ENCODE measurements around the gene STH. TPM values are rescaled to one million over a fixed set of nuclear protein-coding genes. Genes with fewer than 3 reads are reported as not detected.

STH gene
- total and polyA plus RNA-seq, 9 of the 15 experiments (the other 6 are each of a cell fraction or from before 2014, with no cell fraction given), result not detected

DNA sequence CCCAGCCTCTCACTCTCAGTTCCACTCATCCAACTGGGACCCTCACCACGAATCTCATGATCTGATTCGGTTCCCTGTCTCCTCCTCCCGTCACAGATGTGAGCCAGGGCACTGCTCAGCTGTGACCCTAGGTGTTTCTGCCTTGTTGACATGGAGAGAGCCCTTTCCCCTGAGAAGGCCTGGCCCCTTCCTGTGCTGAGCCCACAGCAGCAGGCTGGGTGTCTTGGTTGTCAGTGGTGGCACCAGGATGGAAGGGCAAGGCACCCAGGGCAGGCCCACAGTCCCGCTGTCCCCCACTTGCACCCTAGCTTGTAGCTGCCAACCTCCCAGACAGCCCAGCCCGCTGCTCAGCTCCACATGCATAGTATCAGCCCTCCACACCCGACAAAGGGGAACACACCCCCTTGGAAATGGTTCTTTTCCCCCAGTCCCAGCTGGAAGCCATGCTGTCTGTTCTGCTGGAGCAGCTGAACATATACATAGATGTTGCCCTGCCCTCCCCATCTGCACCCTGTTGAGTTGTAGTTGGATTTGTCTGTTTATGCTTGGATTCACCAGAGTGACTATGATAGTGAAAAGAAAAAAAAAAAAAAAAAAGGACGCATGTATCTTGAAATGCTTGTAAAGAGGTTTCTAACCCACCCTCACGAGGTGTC is 26.6 kb downstream of the STH start:
- TF ChIP-seq PHB2 (IDR thresholded peaks at IDR 0.05; ENCODE audit: low read depth) (no peak), ZBTB11 (CRISPR knock-in tag; IDR thresholded peaks at IDR 0.05) (no peak), PHF8 (IDR thresholded peaks at IDR 0.05; ENCODE audit: borderline replicate concordance, low read length) (no peak), ZNF23 (CRISPR knock-in tag; IDR thresholded peaks at IDR 0.05) (no peak), GTF2F1 (IDR thresholded peaks at IDR 0.05; ENCODE audit: low read depth, low read length) (no peak), MED1 (CRISPR knock-in tag; IDR thresholded peaks at IDR 0.05; ENCODE audit: borderline replicate concordance) (no peak), MBD2 (IDR thresholded peaks at IDR 0.05; ENCODE audit: borderline replicate concordance, low read depth) (no peak), ARNT (IDR thresholded peaks at IDR 0.05) (no peak), ZNF511 (CRISPR knock-in tag; IDR thresholded peaks at IDR 0.05) (no peak)
- TF ChIP-seq, protein P1, sequence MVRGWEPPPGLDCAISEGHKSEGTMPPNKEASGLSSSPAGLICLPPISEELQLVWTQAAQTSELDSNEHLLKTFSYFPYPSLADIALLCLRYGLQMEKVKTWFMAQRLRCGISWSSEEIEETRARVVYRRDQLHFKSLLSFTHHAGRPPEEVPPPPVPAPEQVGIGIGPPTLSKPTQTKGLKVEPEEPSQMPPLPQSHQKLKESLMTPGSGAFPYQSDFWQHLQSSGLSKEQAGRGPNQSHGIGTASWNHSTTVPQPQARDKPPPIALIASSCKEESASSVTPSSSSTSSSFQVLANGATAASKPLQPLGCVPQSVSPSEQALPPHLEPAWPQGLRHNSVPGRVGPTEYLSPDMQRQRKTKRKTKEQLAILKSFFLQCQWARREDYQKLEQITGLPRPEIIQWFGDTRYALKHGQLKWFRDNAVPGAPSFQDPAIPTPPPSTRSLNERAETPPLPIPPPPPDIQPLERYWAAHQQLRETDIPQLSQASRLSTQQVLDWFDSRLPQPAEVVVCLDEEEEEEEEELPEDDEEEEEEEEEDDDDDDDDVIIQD (CRISPR knock-in tag; IDR thresholded peaks at IDR 0.05), result no peak
- TF ChIP-seq, protein P2, sequence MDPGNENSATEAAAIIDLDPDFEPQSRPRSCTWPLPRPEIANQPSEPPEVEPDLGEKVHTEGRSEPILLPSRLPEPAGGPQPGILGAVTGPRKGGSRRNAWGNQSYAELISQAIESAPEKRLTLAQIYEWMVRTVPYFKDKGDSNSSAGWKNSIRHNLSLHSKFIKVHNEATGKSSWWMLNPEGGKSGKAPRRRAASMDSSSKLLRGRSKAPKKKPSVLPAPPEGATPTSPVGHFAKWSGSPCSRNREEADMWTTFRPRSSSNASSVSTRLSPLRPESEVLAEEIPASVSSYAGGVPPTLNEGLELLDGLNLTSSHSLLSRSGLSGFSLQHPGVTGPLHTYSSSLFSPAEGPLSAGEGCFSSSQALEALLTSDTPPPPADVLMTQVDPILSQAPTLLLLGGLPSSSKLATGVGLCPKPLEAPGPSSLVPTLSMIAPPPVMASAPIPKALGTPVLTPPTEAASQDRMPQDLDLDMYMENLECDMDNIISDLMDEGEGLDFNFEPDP (CRISPR knock-in tag; IDR thresholded peaks at IDR 0.05), result no peak
- H3K4me2 ChIP-seq (ENCODE audit: insufficient read depth, low read length), result no peak overlapping the region
- H3K9me1 ChIP-seq (ENCODE audit: control insufficient read depth, insufficient read depth, low read length), result no peaks in the 10 kb centered on the region
- no peak overlapping the region for H3K27ac ChIP-seq (ENCODE audit: extremely low read depth, low read depth, low read length)
- no peak for DNase-seq (ENCODE audit: extremely low read depth in 1 of 4, low spot score in 3 of 4)
- no peak overlapping the region for H3K4me3 ChIP-seq
- no peaks in the 10 kb centered on the region for H3K9me3 ChIP-seq (replicated peaks; ENCODE audit: control insufficient read depth, insufficient read depth, low read depth, low read length)
- peaks cover 0 to 7% of the 10 kb centered on the region in 2 experiments; a peak in 2 of 5 replicates for H3K4me1 ChIP-seq (replicated peaks in 1 of 2; ENCODE audit: control insufficient read depth in 2 of 2, insufficient read depth in 2 of 2, low read length in 2 of 2)
- BruUV-seq (replicated peaks), result no TSS peak
- POLR2A ChIA-PET, result interaction anchor here (0.7 to 1.0 kb wide), 2 partner anchors 8 to 65 kb away, joined by 3 read pairs; no protein-coding TSS in a partner anchor
- no peaks in the 10 kb centered on the region for H4K20me1 ChIP-seq (replicated peaks; ENCODE audit: control insufficient read depth, insufficient read depth, low read length)
- no peak for FAIRE-seq
- H3K36me3 ChIP-seq (ENCODE audit: control insufficient read depth, insufficient read depth, low read length), result peaks cover 32% of the 10 kb centered on the region; the same call in 2 of the 3 replicates
- CTCF ChIA-PET (ENCODE audit: low intra/inter-chr PET ratio), result no interaction called here
- in situ Hi-C loops (cut with MboI), result no loop called here
- H2AFZ ChIP-seq (ENCODE audit: low read depth, low read length), result no peak overlapping the region
- no peaks in the 10 kb centered on the region for H3K27me3 ChIP-seq (ENCODE audit: control insufficient read depth in 2 of 2, insufficient read depth in 2 of 2, low read length in 2 of 2)
- H3K79me2 ChIP-seq (ENCODE audit: control insufficient read depth, insufficient read depth, low read length), result no peaks in the 10 kb centered on the region
- WGBS (ENCODE audit: insufficient coverage, low coverage, missing lambda C conversion rate), result 79% methylated on average over 7 of the region's 8 CpGs
- ATAC-seq, result no peak
- peak overlapping the region in 1 of 2 experiments; percentile 67; a peak in 1 of 4 replicates for H3K9ac ChIP-seq (ENCODE audit: insufficient read depth in 1 of 2, low read depth in 2 of 2, low read length in 2 of 2)
- intact Hi-C loops (cut with micrococcal nuclease), result no loop called here

Data from K562 (cell line).